Measurements from ENCODE around the gene P2RX5. TPM values are rescaled to one million over a fixed set of nuclear protein-coding genes. Genes with fewer than 3 reads are reported as not detected.
A peak's percentile ranks its signal among the peaks of the same experiment; 100 is the strongest.
"Not testable (repeated sequence)": the region's sequence is repeated elsewhere in the genome, so short reads cannot be mapped to it uniquely, and the experiment has no call there.

Gene P2RX5
- total RNA-seq, result 0.23 and 0.51 TPM in 2 replicates

- DNase-seq, result peak; percentile 28
These were observed at the start of gene P2RX5 for GRCh38 chr17:3695723-3696411. Gene P2RX5, minus strand, starts transcription at chr17:3696155. Its CDS starts 150 bp downstream, at chr17:3696005.

GRCh38 chr17:3745071-3745470 lies 49.1 kb upstream of the P2RX5 start:
- no peak for DNase-seq

GRCh38 chr17:3744014-3744413 lies 48.1 kb upstream of the P2RX5 start:
- no peak for DNase-seq

GRCh38 chr17:3740611-3741073 lies 44.7 kb upstream of the P2RX5 start:
- DNase-seq, result no peak

- DNase-seq, result no peak
These were observed 43.6 kb upstream of the P2RX5 start for GRCh38 chr17:3739422-3740124.

GRCh38 chr17:3738562-3739295 lies 42.8 kb upstream of the P2RX5 start:
- DNase-seq, result no peak

GRCh38 chr17:3735515-3735914 lies 39.6 kb upstream of the P2RX5 start:
- DNase-seq, result no peak

GRCh38 chr17:3734911-3735276 lies 38.9 kb upstream of the P2RX5 start:
- not testable (repeated sequence) for DNase-seq

- DNase-seq, result no peak
These were observed 36.3 kb upstream of the P2RX5 start for GRCh38 chr17:3732210-3732621.

GRCh38 chr17:3730881-3731429 lies 35.0 kb upstream of the P2RX5 start:
- DNase-seq, result no peak

GRCh38 chr17:3729881-3730280 lies 33.9 kb upstream of the P2RX5 start:
- no peak for DNase-seq

GRCh38 chr17:3728099-3728498 lies 32.1 kb upstream of the P2RX5 start:
- not testable (repeated sequence) for DNase-seq

- DNase-seq, result no peak
These were observed 31.1 kb upstream of the P2RX5 start for GRCh38 chr17:3727041-3727440.

- DNase-seq, result no peak
These were observed 28.6 kb upstream of the P2RX5 start for GRCh38 chr17:3724378-3725077.

- DNase-seq, result peak; percentile 95
These were observed 27.8 kb upstream of the P2RX5 start, which contains the start of gene HASPIN for GRCh38 chr17:3723556-3724377. Gene HASPIN, plus strand, starts transcription at chr17:3723903. Its CDS starts 33 bp downstream, at chr17:3723936.

GRCh38 chr17:3723188-3723555 lies 27.2 kb upstream of the P2RX5 start:
- DNase-seq, result no peak

- no peak for DNase-seq
These were observed 26.8 kb upstream of the P2RX5 start for GRCh38 chr17:3722716-3723115.

GRCh38 chr17:3719265-3719664 lies 23.3 kb upstream of the P2RX5 start:
- DNase-seq, result no peak

GRCh38 chr17:3718201-3718600 lies 22.2 kb upstream of the P2RX5 start:
- DNase-seq, result no peak

GRCh38 chr17:3715296-3715695 lies 19.3 kb upstream of the P2RX5 start:
- no peak for DNase-seq

GRCh38 chr17:3712811-3713463 lies 17.0 kb upstream of the P2RX5 start:
- no peak for DNase-seq
